Suprapubic skin (tissue), 4 donors: ENCODE measurements around the gene B4GALNT4.

ENCODE experiments used
- CTCF ChIP-seq, 2 donors: fragments of 200-600 bp in 1 of 2; fragments of 450-650 bp in 1 of 2; sonication (generic) in 1 of 2; IDR thresholded peaks; one replicate each; pipeline ENCODE4 v1.5.1; 2016 to 2019; ENCODE audit warnings: antibody characterized with exemption in 2 of 2, mild to moderate bottlenecking in 1 of 2, moderate library complexity in 1 of 2
- POLR2A ChIP-seq, 2 donors: fragments of 450-650 bp; IDR thresholded peaks; one replicate each; pipeline ENCODE4 v1.6.1; 2017; ENCODE audit warnings: antibody characterized with exemption in 2 of 2, mild to moderate bottlenecking in 2 of 2, moderate library complexity in 2 of 2
- POLR2AphosphoS5 ChIP-seq, 3 donors: sonication (generic); formaldehyde crosslinking; IDR thresholded peaks; one replicate each; pipeline ENCODE4 v1.6.1; 2017; ENCODE audit warnings: antibody characterized with exemption in 3 of 3

GRCh38 chr11:428295-428694, 59.0 kb downstream of the B4GALNT4 start:
- TF ChIP-seq POLR2A (IDR thresholded peaks at IDR 0.05), result no peak
- no peak for TF ChIP-seq CTCF (IDR thresholded peaks at IDR 0.05)
- TF ChIP-seq POLR2AphosphoS5 (IDR thresholded peaks at IDR 0.05), result no peak
